HG03571 (cell line): ENCODE results near the gene PSAP.

Experiments
- ATAC-seq: cut with Tn5 transposase; IDR thresholded peaks from one replicate; pipeline ENCODE4 v1.9.1; 2021; ENCODE audit not compliant: unreplicated experiment

The PSAP gene

GRCh38 chr10:71810048-71810750, 40.9 kb downstream of the PSAP start:
- no peak for ATAC-seq

- ATAC-seq, result no peak
These were observed 41.4 kb downstream of the PSAP start for GRCh38 chr10:71809628-71810027.

GRCh38 chr10:71807557-71808510, 43.2 kb downstream of the PSAP start:
- no peak for ATAC-seq

GRCh38 chr10:71806704-71807556, 44.1 kb downstream of the PSAP start:
- no peak for ATAC-seq

GRCh38 chr10:71805776-71806703, 45.0 kb downstream of the PSAP start:
- ATAC-seq, result no peak

- no peak for ATAC-seq
These were observed 47.0 kb downstream of the PSAP start for GRCh38 chr10:71804077-71804476.

GRCh38 chr10:71802715-71803488, 48.1 kb downstream of the PSAP start:
- no peak for ATAC-seq

GRCh38 chr10:71802235-71802634, 48.8 kb downstream of the PSAP start:
- ATAC-seq, result no peak

GRCh38 chr10:71801361-71801760, 49.7 kb downstream of the PSAP start:
- ATAC-seq, result peak; percentile 73

GRCh38 chr10:71799608-71800453, 51.2 kb downstream of the PSAP start:
- no peak for ATAC-seq

- no peak for ATAC-seq
These were observed 51.9 kb downstream of the PSAP start for GRCh38 chr10:71799112-71799511.

- no peak for ATAC-seq
These were observed 52.8 kb downstream of the PSAP start for GRCh38 chr10:71798308-71798624.

- no peak for ATAC-seq
These were observed 53.3 kb downstream of the PSAP start for GRCh38 chr10:71797533-71798307.

- no peak for ATAC-seq
These were observed 54.2 kb downstream of the PSAP start for GRCh38 chr10:71796749-71797405.

GRCh38 chr10:71795248-71795647, 55.8 kb downstream of the PSAP start:
- no peak for ATAC-seq

- no peak for ATAC-seq
These were observed 60.2 kb downstream of the PSAP start for GRCh38 chr10:71790749-71791440.

GRCh38 chr10:71789871-71790270, 61.2 kb downstream of the PSAP start:
- no peak for ATAC-seq
